ENCODE data around the gene F10. TPM values are rescaled to one million over a fixed set of nuclear protein-coding genes. Genes with fewer than 3 reads are reported as not detected.

F10 gene
- total RNA-seq, 1 experiment from 2014 or later = 0.18 TPM

GRCh38 chr13:113155201-113155600, 32.6 kb downstream of the F10 start:
- no peaks in the 10 kb centered on the region for H3K4me1 ChIP-seq (ENCODE audit: control insufficient read depth, insufficient read depth, low read length)
- POLR2A ChIA-PET = no interaction called here
- no peak for TF ChIP-seq TCF7L2 (IDR thresholded peaks at IDR 0.05; ENCODE audit: low read depth, low read length)
- no peak for TF ChIP-seq CTCF (IDR thresholded peaks at IDR 0.05)
- TF ChIP-seq SIN3A (IDR thresholded peaks at IDR 0.05; ENCODE audit: borderline replicate concordance, insufficient read depth, low read depth, low read length) = no peak
- no peak for TF ChIP-seq POLR2AphosphoS5 (IDR thresholded peaks at IDR 0.05; ENCODE audit: low read depth, low read length)
- no peak for TF ChIP-seq REST (IDR thresholded peaks at IDR 0.05; ENCODE audit: insufficient read depth in 1 of 2, low read depth in 2 of 2, low read length in 1 of 2)
- intact Hi-C loops (cut with micrococcal nuclease; ENCODE audit: unreplicated experiment) = no loop called here
- no peak for DNase-seq (ENCODE audit: low read depth, low spot score)
- H3K36me3 ChIP-seq (ENCODE audit: control insufficient read depth, insufficient read depth, low read length) = no peaks in the 10 kb centered on the region
- in situ Hi-C loops (cut with HindIII; ENCODE audit: low pct_unique_long_range_greater_than_20kb, low sequenced_read_pairs) = no loop called here
- no peak overlapping the region for H3K27ac ChIP-seq (ENCODE audit: low read length)
- CTCF ChIA-PET = no interaction called here
- BruUV-seq (replicated peaks) = no TSS peak
- H3K4me3 ChIP-seq (ENCODE audit: low read depth in 2 of 2, low read length in 2 of 2) = no peak overlapping the region
- H3K9me3 ChIP-seq (ENCODE audit: control insufficient read depth, insufficient read depth, low read depth, low read length) = no peaks in the 10 kb centered on the region
- H3K27me3 ChIP-seq (ENCODE audit: control insufficient read depth, insufficient read depth, low read length) = no peaks in the 10 kb centered on the region
- no peak for ATAC-seq

- CTCF ChIA-PET = no interaction called here
- no peaks in the 10 kb centered on the region for H3K27me3 ChIP-seq (ENCODE audit: control insufficient read depth, insufficient read depth, low read length)
- POLR2A ChIA-PET = no interaction called here
- no peaks in the 10 kb centered on the region for H3K36me3 ChIP-seq (ENCODE audit: control insufficient read depth, insufficient read depth, low read length)
- no peak for DNase-seq (ENCODE audit: low read depth, low spot score)
- TF ChIP-seq CTCF (IDR thresholded peaks at IDR 0.05) = no peak
- TF ChIP-seq SIN3A (IDR thresholded peaks at IDR 0.05; ENCODE audit: borderline replicate concordance, insufficient read depth, low read depth, low read length) = no peak
- in situ Hi-C loops (cut with HindIII; ENCODE audit: low pct_unique_long_range_greater_than_20kb, low sequenced_read_pairs) (no loop called here), intact Hi-C loops (cut with micrococcal nuclease; ENCODE audit: unreplicated experiment) (no loop called here)
- H3K27ac ChIP-seq (ENCODE audit: low read length) = no peak overlapping the region
- no peaks in the 10 kb centered on the region for H3K4me1 ChIP-seq (ENCODE audit: control insufficient read depth, insufficient read depth, low read length)
- H3K9me3 ChIP-seq (ENCODE audit: control insufficient read depth, insufficient read depth, low read depth, low read length) = no peaks in the 10 kb centered on the region
- BruUV-seq (replicated peaks) = no TSS peak
- ATAC-seq = no peak
- no peak overlapping the region for H3K4me3 ChIP-seq (ENCODE audit: low read depth in 2 of 2, low read length in 2 of 2)
These were observed 33.5 kb downstream of the F10 start for GRCh38 chr13:113155982-113156655.

Data from Panc1 (cell line).